ENCODE measurements around the gene THAP4. TPM values are rescaled to one million over a fixed set of nuclear protein-coding genes. Genes with fewer than 3 reads are reported as not detected.

The THAP4 gene
- total and polyA plus RNA-seq, 2 of the 13 experiments (the other 11 are each of a cell fraction or from before 2014, with no cell fraction given) = 59.7 to 75.7 TPM

DNA sequence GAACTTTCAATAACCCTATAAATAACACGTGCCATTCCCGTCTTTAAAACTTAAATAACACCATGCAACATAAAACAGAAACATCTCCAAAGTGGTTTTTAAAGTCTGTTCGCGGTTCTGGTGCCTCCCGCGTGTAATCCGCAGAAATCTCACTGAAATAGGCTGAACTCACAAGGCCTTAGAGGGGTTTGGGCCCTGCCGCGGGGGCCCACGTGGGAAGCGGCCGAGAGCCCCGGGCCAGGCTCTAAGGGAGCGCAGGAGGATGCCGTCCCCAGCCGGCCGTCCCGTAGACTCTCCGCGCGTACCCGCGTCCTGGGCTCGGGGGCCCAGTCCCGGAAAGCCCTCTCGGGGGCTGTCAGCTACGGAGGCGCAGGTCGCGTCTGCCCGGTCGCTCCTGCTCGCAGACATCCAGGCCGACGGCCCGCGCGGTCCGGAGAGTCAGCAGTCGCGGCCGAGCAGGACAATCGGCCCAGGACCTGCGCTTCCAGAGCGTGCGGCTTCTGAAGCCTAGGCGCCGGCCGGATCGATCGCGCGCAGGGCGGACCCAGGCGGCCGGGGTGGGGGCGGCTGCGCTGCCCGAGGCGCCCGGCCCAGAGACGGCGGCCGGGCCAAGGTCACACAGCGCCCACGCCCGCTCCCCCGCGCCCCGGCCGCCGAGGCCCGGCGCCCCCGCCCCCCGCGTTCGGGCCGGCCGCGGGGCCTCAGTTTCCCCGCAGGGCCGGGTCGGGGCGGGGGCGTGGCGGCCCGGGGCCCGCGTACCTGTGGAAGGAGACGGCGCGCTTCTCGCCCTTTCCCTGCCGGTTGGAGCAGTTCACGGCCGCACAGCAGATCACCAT is 558 bp downstream of the THAP4 start (continued):
- TF ChIP-seq, protein P1, sequence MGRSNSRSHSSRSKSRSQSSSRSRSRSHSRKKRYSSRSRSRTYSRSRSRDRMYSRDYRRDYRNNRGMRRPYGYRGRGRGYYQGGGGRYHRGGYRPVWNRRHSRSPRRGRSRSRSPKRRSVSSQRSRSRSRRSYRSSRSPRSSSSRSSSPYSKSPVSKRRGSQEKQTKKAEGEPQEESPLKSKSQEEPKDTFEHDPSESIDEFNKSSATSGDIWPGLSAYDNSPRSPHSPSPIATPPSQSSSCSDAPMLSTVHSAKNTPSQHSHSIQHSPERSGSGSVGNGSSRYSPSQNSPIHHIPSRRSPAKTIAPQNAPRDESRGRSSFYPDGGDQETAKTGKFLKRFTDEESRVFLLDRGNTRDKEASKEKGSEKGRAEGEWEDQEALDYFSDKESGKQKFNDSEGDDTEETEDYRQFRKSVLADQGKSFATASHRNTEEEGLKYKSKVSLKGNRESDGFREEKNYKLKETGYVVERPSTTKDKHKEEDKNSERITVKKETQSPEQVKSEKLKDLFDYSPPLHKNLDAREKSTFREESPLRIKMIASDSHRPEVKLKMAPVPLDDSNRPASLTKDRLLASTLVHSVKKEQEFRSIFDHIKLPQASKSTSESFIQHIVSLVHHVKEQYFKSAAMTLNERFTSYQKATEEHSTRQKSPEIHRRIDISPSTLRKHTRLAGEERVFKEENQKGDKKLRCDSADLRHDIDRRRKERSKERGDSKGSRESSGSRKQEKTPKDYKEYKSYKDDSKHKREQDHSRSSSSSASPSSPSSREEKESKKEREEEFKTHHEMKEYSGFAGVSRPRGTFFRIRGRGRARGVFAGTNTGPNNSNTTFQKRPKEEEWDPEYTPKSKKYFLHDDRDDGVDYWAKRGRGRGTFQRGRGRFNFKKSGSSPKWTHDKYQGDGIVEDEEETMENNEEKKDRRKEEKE (IDR thresholded peaks at IDR 0.05) = no peak
- TF ChIP-seq NFE2L1 (CRISPR knock-in tag; IDR thresholded peaks at IDR 0.05; ENCODE audit: borderline replicate concordance) (0 out of 2 replicates have a peak, but pooled peaks have one; percentile 45), DR1 (CRISPR knock-in tag; IDR thresholded peaks at IDR 0.05) (no peak), HOXD1 (CRISPR knock-in tag; IDR thresholded peaks at IDR 0.05) (no peak; the same call in 1 of the 2 replicates), ZNF577 (CRISPR knock-in tag; IDR thresholded peaks at IDR 0.05; ENCODE audit: borderline replicate concordance, low read depth) (no peak), SIN3A (IDR thresholded peaks at IDR 0.05; ENCODE audit: borderline replicate concordance, low read depth, low read length) (no peak), PCBP2 (optimal IDR thresholded peaks at IDR 0.05; ENCODE audit: low read depth, low read length, poor library complexity, severe bottlenecking) (no peak), KDM5A (IDR thresholded peaks at IDR 0.05; ENCODE audit: borderline replicate concordance, low read length) (peak; percentile 54; the same call in 1 of the 2 replicates), PHF8 (CRISPR knock-in tag; IDR thresholded peaks at IDR 0.05) (peak; percentile 80), THAP8 (CRISPR knock-in tag; IDR thresholded peaks at IDR 0.05; ENCODE audit: borderline replicate concordance) (no peak), HINFP (CRISPR knock-in tag; IDR thresholded peaks at IDR 0.05; ENCODE audit: low read depth) (no peak; the same call in 1 of the 2 replicates), CREB1 (IDR thresholded peaks at IDR 0.05) (no peak), CREB1 (CRISPR knock-in tag; IDR thresholded peaks at IDR 0.05) (no peak), RNF2 (conservative IDR thresholded peaks at IDR 0.05; ENCODE audit: low read depth) (no peak), TAF1 (CRISPR knock-in tag; IDR thresholded peaks at IDR 0.05) (peak; percentile 56; the same call in 1 of the 2 replicates), ELF3 (CRISPR knock-in tag; IDR thresholded peaks at IDR 0.05) (no peak), RBFOX2 (IDR thresholded peaks at IDR 0.05; ENCODE audit: low read depth, low read length) (peak; percentile 66), PAF1 (CRISPR knock-in tag; IDR thresholded peaks at IDR 0.05) (no peak), ZNF605 (CRISPR knock-in tag; IDR thresholded peaks at IDR 0.05) (peak; percentile 71; the same call in 1 of the 2 replicates)
- TF ChIP-seq, protein P2, sequence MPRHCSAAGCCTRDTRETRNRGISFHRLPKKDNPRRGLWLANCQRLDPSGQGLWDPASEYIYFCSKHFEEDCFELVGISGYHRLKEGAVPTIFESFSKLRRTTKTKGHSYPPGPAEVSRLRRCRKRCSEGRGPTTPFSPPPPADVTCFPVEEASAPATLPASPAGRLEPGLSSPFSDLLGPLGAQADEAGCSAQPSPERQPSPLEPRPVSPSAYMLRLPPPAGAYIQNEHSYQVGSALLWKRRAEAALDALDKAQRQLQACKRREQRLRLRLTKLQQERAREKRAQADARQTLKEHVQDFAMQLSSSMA (CRISPR knock-in tag; IDR thresholded peaks at IDR 0.05) = peak; percentile 57; the same call in 1 of the 2 replicates
- TF ChIP-seq, protein P3, sequence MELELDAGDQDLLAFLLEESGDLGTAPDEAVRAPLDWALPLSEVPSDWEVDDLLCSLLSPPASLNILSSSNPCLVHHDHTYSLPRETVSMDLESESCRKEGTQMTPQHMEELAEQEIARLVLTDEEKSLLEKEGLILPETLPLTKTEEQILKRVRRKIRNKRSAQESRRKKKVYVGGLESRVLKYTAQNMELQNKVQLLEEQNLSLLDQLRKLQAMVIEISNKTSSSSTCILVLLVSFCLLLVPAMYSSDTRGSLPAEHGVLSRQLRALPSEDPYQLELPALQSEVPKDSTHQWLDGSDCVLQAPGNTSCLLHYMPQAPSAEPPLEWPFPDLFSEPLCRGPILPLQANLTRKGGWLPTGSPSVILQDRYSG (CRISPR knock-in tag; IDR thresholded peaks at IDR 0.05) = peak; percentile 46; the same call in 1 of the 2 replicates
- TF ChIP-seq, protein P4, sequence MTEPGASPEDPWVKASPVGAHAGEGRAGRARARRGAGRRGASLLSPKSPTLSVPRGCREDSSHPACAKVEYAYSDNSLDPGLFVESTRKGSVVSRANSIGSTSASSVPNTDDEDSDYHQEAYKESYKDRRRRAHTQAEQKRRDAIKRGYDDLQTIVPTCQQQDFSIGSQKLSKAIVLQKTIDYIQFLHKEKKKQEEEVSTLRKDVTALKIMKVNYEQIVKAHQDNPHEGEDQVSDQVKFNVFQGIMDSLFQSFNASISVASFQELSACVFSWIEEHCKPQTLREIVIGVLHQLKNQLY (CRISPR knock-in tag; IDR thresholded peaks at IDR 0.05) = no peak
